ENCODE measurements around the gene FEM1B.

FEM1B gene

DNA sequence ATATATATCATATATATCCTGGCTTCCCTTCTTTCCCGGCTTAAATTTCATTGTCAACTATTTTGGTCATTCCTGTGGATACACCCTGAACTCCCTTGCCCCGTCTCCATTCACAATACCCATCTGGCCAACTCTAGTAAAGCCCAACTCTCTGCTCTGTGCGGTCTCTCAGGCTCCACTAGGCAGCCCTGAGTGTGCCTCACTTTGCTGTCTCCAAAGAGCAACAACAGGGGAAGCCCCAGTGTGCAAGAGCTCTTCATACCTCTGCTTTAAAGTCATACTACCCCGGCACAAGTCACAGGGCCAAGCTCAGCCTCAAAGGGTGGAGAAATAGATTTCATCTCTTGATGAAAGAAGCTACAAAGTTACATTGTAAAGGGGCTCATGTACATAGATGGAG lies 18.9 kb upstream of the FEM1B start:
- FAIRE-seq (no peak), DNase-seq (ENCODE audit: low spot score) (no peak)

DNA sequence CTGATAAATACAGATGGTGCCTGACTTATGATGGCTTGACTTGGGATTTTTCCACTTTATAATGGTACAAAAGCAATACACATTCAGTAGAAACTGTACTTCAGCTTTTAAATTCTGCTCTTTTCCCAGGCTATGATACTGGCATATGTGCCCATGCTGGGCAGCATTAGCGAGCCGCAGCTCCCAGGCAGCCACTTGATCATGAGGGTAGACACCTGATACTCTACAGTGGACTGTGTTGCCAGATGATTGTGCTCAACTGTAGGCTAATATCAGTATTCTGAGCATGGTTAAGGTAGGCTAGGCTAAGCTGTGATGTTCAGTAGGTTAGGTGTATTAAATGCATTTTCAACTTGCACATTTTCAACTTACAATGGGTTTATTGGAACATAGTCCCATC lies 17.7 kb upstream of the FEM1B start:
- FAIRE-seq (peak; percentile 92), DNase-seq (ENCODE audit: low spot score) (no peak)

DNA sequence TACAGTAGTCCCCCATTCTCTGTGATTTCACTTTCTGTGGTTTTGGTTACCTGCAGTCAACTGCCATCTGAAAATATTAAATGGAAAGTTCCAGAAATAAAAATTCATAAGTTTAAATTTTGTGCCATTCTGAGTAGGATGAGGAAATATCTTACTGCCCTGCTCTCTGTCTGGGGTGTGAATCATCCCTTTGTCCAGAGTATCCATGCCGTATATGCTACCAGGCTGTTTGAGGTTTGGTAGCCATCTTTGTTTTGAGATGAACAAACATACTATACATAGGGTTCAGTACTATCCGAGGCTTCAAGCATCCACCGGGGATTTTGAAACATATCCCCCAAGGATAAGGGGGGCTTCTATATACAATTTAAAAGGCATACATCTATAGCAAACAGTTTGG lies 16.3 kb upstream of the FEM1B start:
- DNase-seq (ENCODE audit: low spot score) (no peak), FAIRE-seq (no peak)

DNA sequence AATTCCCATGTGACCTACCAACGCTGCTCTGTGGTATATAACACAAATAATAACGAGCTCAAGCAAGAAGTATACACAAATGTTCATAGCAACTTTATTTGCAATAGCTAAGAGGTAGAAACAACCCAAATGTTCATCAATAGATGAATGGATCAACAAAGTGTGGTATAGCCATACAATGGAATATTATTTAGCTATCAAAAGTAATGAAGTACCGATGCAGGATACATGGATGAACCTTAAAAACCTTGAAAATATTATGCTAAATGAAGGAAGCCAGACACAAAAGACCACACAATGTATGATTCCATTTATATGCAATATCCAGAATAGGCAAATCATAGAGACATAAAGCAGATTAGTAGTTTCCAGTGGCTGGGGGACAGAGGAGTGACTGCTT lies 15.6 kb upstream of the FEM1B start:
- DNase-seq (ENCODE audit: low spot score) = no peak
- peak; percentile 82 for FAIRE-seq

DNA sequence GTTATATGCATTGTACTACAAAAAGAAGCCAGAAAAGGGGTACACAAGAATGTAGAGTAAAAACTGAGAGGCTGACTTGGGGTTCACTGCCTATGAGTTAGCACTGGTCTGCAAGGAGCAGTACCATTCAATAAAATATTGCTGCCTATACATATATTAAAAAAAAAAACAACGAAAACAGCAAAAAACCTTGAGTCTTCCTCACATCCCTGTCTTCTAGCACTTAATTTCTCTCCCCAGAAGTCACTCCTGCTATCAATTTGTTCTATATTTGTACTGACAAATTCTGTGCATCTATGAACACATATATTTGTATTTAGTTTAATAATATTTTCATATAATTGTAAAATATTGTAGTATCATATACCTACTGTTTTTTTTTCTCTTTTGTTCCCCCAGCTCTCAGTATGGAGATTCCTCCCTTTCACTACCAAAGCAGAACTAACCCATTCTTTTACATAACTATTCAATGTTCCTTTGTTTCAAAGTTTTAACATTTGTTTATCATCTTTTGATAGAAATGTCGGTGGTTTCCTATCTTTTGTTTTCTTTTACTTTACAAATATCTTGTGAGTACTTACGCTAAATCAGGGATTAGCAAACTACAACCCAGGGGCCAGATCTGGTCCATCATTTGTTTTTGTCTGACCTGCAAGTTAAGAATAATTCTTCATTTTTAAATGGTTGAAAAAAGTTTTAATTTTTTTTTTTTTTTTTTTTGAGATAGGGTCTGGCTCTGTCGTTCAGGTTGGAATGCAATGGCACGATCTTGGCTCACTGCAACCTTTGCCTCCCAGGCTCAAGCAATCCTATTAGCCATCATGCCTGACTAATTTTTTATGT lies 14.8 kb upstream of the FEM1B start:
- no peak for DNase-seq (ENCODE audit: low spot score)
- no peak for FAIRE-seq

DNA sequence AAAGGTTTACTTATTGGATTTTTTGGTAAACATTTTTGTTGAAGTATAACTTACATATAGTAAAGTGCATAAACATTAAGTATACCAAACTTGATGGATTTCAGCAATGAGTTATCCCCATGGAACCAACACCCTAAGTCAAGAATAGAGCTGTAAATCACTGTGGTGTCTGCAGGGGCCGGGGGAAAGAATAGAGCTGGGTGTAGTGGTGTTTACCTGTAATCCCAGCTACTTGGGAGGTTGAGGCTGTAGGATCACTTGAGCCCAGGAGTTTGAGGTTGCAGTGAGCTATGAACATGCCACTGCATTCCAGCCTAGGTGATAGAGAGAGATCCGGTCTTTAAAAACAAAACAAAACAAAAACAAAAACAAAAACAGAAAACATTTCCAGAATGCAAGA lies 13.3 kb upstream of the FEM1B start:
- no peak for FAIRE-seq
- no peak for DNase-seq (ENCODE audit: low spot score)

DNA sequence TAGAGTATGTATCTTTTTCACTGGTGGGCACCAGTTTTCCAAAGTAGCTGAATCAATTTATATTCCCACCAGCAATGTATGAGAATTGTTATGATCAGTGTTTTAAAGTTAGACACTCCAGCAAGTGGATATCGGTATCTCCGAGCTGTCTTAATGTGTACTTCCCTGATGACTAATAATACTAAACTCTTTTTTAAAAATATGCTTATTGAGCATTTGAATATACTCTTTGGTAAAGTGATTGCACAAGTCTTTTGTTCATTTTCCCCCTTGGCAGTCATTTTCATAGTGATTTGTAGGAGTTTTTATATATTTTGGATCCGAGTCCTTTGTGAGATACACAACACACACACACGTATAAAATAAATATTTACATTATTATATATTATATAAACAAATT lies 12.5 kb upstream of the FEM1B start:
- no peak for FAIRE-seq
- DNase-seq (ENCODE audit: low spot score) = no peak

DNA sequence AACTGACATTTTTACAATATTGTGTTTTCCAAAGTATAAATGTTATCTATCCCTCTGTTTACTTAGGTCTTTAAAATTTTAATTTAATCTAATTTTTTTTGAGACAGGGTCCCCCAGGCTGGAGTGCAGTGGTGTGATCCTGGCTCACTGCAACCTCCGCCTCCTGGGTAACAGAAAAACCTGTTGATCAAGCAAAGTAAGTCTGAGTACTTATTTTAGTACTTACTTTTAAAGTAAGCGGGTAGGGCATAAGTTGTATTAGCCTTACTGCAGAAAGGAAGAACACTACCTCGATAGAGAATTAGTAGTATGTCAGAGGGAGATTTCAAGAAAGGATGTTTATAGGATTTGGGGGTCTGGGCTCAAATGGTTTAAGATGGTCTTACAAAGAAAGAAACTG lies 11.9 kb upstream of the FEM1B start:
- FAIRE-seq (no peak), DNase-seq (ENCODE audit: low spot score) (no peak)

DNA sequence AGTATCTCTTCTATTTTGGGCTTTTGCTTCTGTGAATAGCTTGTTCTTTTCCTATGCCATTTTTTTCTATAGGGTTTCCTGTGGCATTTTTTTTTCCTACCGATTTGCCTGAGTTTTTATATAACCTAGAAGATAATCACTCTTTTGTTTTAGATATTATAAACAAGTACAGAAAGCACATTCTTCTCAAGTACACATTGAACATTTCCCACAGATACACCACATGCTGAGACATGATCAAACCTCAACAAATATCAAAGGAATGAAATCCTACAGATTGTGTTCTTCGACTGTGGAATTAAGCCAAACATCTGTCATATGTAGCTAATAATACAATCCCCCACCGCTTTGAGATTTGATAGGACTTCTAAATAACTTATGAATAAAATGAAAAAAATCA lies 9.1 kb upstream of the FEM1B start:
- DNase-seq (ENCODE audit: low spot score) (no peak), FAIRE-seq (no peak)

DNA sequence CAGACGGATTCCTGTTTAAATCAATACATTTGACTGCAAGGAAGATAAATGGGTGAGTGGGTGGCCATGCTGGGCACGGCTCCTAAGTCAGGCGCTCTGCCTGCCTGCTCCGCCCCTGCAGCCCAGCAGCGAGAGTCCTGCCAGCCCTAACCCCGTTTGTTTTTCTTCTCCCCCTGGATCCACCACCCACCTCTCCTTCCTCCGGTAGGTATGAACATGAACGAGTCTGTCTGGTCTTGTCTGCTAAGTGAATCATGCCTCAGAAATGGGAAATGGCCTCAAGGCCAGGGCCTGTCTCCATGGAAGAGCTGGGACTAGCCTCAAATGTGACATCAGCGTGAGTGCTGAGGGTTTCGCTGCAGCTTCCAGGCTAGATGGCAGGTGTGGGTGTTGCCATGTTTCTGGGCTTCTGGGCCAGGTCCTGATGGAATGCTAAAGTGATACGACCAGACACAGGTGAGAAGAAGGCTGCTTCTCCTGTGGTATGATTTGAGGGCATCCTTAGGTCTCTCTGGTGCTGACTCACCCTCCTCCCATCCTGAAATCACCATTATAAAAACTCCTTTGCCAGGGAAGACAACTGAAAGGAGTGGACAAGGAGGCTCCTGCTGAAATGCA lies 5.6 kb upstream of the FEM1B start:
- FAIRE-seq (peak; percentile 92), DNase-seq (ENCODE audit: low spot score) (peak; percentile 81)

DNA sequence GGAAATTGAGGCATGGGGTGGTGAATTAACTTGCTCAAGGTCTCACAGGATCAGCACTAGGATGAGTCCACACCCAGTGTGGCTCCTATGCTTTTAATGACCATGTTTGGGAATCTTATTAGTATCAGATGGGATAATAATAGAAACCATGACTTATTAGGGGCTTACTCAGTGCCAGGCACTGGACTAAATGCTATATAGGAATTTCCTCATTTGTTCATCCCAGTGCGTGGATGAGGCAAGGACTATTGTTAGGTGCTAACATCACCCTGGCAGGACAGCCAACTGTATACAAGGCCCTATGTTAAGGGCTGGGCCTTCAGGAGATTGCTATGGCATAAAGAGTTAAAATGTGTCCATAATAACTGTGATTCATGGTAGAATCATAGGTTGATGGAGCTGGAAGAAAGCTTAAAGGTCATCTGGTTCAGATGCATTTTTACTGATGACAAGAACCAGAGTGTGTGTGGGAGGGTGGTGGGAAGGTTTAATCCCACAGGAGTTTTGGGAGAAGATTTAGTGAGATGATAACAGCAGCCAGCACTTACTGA lies 4.7 kb upstream of the FEM1B start:
- FAIRE-seq = no peak

DNA sequence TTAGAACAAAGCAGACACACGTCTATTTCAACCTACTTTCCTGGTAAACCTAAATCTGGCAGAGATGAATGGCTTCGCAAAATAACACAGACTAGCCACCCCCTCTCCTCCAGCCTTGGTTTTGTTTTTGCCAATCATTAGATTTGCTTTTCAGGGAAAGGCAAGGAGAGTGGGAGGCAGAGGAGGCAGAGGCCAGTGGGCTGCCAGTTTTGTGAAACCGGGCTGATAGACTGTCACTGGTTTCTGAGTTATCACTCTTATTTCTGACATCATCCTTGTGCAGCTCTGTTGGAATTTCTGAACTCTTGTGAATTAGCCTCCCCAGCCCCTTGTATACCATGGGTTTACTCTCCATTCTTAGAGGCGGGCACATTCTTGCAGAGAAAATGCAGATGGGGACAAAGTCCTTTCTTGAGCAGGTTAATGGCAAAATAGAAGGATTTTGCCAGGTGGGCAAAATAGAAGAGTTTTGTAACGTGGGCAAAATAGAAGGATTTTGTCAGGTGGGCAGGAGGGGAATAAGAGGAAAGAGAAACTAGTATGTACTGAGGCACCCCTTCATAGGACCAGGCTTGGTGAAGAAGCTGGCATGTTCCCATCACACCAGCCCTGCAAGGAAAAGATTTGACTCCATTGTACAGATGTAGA lies 3.2 kb upstream of the FEM1B start:
- no peak for FAIRE-seq
- DNase-seq (ENCODE audit: low spot score) = no peak

More for the DNA sequence above, 4.7 kb upstream of the FEM1B start:
- no peak for DNase-seq (ENCODE audit: low spot score)

DNA sequence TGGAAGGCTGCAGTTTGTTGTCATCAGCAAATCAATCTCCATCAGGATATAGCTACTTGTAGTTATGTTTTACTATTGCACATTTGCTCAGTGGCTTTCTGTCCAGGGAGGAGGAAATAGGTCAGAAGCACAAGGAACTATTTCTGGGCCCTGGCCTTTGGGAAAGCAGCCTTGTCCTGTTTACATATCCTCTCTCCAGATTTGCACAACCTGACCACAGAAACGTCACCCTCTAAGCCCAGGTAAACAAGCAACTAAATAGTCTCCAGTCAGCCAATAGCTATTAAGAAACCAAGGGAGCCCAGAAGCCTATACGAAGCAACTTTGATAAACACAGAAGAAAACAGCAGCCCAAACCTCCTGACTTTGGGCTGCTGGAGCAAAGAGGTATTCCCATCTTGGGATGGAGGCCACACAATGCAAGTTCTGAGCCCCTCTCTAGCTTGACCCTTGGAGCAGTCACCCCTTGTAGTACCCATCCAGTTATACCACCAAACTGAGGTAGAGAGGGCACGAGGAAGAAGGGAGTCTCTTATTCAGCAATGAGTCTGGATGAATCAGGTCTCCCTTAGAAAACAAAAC lies 2.3 kb upstream of the FEM1B start:
- no peak for DNase-seq (ENCODE audit: low spot score)

DNA sequence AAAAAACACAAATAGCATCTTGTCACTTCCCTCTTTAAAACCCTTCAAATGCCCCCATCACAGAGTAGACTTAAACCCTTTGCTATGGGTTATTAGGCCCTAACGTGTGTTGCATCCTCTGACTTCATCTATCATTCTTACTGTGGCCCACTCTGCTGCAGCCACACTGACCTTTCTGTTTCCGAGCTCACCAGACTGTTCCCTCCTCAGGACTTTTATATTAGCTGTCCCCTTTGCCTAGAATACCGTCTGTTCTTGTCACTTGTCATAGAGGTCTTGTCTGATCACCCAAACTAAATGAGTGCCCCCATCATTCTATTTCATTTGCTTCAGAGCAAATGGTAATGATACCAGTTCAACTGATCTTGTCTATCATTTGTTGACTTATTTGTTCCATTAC lies 877 bp upstream of the FEM1B start:
- DNase-seq (ENCODE audit: low spot score) (no peak), FAIRE-seq (no peak)

More for the DNA sequence above, 2.3 kb upstream of the FEM1B start:
- FAIRE-seq = no peak

DNA sequence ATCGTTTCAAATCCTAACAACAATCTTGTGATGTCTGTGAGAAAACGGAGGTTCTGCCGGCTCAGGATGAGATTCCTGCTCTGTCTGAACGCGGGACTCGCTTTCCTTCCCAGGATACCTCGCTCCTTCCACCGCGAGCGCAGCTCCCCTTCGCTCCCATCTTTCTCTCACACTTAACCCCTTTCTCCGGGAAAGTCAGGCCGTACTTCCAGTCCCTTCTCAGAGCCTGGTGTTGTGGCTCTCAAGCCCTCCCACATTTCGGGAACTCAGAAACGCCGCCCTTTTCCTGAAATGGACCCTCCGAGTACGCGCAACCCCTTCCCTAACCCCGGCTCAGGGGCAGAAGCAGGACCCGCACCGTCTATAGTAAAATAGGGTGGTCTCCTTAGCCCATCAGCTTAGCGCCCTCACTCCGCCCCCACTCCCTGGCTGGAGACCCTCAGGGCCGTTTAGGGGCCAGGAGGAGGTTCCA lies 378 bp upstream of the FEM1B start:
- FAIRE-seq = no peak

DNA sequence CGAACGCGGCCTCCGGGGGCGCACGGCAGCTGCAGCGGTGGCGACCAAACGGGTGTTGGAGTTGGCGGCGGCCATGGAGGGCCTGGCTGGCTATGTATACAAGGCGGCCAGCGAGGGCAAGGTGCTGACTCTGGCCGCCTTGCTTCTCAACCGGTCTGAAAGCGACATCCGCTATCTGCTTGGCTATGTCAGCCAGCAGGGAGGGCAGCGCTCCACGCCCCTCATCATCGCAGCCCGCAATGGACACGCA lies 725 bp downstream of the FEM1B start:
- FAIRE-seq (peak; percentile 59), DNase-seq (ENCODE audit: low spot score) (no peak)

More for the DNA sequence above, 378 bp upstream of the FEM1B start:
- DNase-seq (ENCODE audit: low spot score) = peak; percentile 62

DNA sequence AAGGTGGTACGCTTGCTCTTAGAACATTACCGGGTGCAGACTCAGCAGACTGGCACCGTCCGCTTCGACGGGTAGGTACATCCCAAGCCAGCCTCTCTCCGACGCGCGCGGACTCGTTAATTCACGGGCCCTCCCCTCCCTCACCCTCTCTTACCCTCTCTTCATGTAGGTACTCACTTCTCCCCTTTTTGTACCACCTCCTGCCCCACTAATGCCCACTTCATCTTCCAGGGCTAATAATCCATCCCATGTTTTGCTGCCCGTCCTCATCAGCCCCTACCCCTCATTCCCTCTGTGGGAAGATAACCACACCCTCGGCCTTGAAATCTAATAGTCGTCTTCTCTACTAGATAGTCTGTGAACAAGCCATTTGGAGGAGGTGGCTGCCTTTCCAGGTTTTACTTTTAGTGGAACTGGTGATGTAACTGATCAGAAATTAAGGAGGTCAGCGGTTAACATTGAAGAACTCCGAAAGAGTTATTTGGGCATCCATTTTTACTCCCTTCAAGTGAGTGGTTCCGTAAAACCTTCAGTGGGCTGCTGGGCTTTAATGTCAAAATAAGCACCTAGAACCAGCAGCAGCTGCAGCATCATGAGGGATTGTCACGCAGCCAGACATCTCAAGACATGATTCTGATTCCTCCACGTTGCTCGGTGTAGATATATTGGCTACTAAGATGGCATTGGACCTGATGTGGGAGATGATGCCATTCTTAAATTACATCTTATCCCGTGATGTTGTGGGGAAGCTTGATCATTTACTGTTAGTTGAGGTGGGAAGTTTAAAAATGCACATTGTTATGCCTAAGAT lies 1.3 kb downstream of the FEM1B start:
- peak; percentile 63 for FAIRE-seq

DNA sequence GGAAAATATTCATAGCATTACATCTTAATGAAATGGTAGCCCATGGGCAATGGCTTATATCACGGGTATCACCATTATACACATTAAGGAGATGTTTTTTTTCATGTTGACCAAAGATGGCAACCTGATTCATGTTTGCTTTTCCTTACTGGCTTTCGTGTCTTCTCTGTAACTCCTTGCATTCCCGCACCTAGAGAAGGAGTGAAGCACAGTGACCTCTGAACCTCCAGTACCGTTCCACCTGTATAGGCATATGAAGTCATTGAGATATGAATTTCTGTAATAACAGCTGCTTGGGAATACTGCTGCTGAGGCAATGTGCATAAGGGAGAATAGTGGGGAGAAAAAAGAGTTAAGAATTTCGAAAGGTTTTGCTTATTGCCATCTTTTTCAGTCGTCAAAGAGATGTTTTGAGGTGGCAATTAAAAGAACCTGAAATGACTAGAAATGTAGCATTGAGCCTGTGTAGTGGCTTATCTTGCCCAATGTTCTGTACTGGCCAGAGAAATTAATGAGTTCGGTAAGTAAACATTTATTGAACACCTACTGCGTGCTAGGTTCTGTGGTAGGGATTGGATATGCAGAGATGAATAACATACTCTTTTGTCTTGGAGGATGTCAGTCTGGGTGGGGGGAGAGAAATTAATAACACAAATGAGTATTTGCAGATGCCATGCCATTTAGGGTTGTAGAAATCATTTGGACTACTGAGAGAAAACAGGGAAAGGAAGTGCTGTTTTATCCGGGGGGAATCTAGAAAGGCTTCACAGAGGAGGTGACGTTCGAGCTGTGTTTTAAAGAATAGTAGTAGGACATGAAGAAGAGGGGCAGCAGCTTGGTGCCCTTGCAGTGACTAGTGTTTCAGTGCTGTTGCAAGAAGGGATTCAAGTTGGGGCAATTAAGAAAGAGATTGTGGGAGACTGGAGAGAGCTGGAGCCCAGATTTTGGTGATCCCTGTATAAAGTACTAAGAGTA lies 2.5 kb downstream of the FEM1B start:
- FAIRE-seq (no peak), DNase-seq (ENCODE audit: low spot score) (no peak)

More for the DNA sequence above, 1.3 kb downstream of the FEM1B start:
- DNase-seq (ENCODE audit: low spot score) = no peak

DNA sequence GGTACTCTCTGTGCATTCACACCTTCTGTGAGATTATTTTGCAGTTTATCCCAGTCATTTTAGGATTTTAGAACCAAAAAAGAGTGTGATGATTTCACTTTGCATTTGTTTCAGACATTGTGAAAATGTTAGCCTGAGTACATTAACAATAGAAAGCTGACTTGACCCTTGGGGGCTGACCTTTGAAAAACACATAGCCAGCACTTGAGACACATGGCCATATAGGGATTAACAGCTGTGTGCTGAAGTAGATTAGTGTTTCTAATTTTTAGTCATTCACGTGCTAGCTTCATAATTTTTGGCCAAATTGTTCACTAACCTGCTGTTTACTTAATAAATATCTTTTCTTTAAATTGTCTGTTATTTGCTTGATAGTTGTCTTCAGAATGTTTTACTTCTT lies 3.5 kb downstream of the FEM1B start:
- no peak for DNase-seq (ENCODE audit: low spot score)
- no peak for FAIRE-seq

DNA sequence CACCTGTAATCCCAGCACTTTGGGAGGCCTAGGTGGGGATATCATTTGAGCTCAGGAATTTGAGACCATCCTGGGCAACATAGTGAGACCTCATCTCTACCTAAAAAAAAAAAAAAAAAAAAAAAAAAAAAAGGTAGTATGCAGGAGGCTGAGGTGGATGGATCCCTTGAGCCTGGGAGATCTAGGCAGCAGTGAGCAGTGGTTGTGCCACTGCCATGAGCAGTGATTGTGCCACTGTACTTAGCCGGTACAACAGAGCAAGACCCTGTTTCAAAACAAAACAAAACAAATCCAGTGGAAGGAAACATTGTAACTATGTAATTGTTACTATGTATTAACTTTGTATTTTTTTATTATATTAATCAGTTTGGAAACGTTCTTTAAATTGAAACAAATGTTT lies 5.9 kb downstream of the FEM1B start:
- DNase-seq (ENCODE audit: low spot score) = no peak
- FAIRE-seq = no peak
